Stomach (tissue), 9 donors: ENCODE measurements around the gene GLRB. TPM values are rescaled to one million over a fixed set of nuclear protein-coding genes. Genes with fewer than 3 reads are reported as not detected.

Experiments
- DNase-seq, 2 donors: peaks; one replicate each; pipeline versions ENCODE4 v3.0.0 to v3.0.0-alpha.2; 2013 to 2019
- H3K27ac ChIP-seq, 5 donors: fragments of 200-600 bp in 4 of 5; sonication (generic) in 4 of 5; one replicate each; pipeline ENCODE4 v1.5.1; 2013 to 2019; ENCODE audit warnings: mild to moderate bottlenecking in 1 of 5, moderate library complexity in 1 of 5
- H3K27me3 ChIP-seq, 3 donors: fragments of 200-600 bp; sonication (generic); one replicate each; pipeline ENCODE4 v1.5.1; 2017 to 2019; ENCODE audit warnings: mixed run types in 1 of 3
- H3K36me3 ChIP-seq, 4 donors: fragments of 200-600 bp; sonication (generic); 1 replicate in 3 of 4; 2 replicates in 1 of 4; pipeline ENCODE4 v1.5.1; 2016 to 2019
- H3K4me1 ChIP-seq, 4 donors: fragments of 200-600 bp; sonication (generic); one replicate each; pipeline ENCODE4 v1.5.1; 2016 to 2019
- H3K4me3 ChIP-seq, 4 donors: fragments of 200-600 bp; sonication (generic) in 3 of 4; one replicate each; pipeline ENCODE4 v1.5.1; 2016 to 2019; ENCODE audit warnings: mild to moderate bottlenecking in 1 of 4
- H3K9me3 ChIP-seq, 4 donors: fragments of 200-600 bp; sonication (generic); one replicate each; pipeline ENCODE4 v1.5.1; 2016 to 2019
- EP300 ChIP-seq: sonication (generic); formaldehyde crosslinking; IDR thresholded peaks from one replicate; pipeline ENCODE4 v1.6.1; 2017; ENCODE audit warnings: antibody characterized with exemption
- POLR2A ChIP-seq, 4 donors: fragments of 450-650 bp; IDR thresholded peaks; one replicate each; pipeline ENCODE4 v1.6.1; 2016; ENCODE audit warnings: antibody characterized with exemption in 4 of 4, control low read depth in 2 of 4, mild to moderate bottlenecking in 1 of 4, moderate library complexity in 1 of 4
- POLR2AphosphoS5 ChIP-seq, 3 donors: sonication (generic); formaldehyde crosslinking; IDR thresholded peaks; one replicate each; pipeline ENCODE4 v1.6.1; 2016; ENCODE audit warnings: antibody characterized with exemption in 3 of 3
- WGBS, 5 donors: extraction: QIAGEN DNeasy Blood & Tissue Kit in 3 of 5; methylation state at CpG; one replicate each; pipeline versions ENCODE4 v1.1.5 to v1.1.7; 2013 to 2018; 5-methylcytosine and 5-hydroxymethylcytosine counted together
- intact Hi-C: fragments of 100-400 bp; cut with DNase I; formaldehyde crosslinking; loops from one replicate; pipeline ENCODE4 v1.15.1; 2023; ENCODE audit warnings: low total_unique reads
- polyA plus RNA-seq, 3 donors: library from polyadenylated mRNA; stranded (reverse); fragments of 200-250 nt; gene quantifications; one replicate each; pipeline ENCODE4 v1.2.3, GENCODE V29; 2013
- total RNA-seq, 5 donors: library from RNA; depleted of rRNA; stranded (reverse); fragments of >200 nt; gene quantifications; one replicate each; pipeline versions ENCODE4 v1.1.0 to v1.2.3, GENCODE V29; 2014 to 2016
- TF ChIP-seq, protein P1 (sequence below), 7 experiments: fragments of 450-650 bp in 4 of 7; fragments of 200-600 bp in 3 of 7; sonication (generic) in 3 of 7; IDR thresholded peaks; one replicate each; pipeline ENCODE4 v1.5.1; 2016 to 2019; ENCODE audit warnings: antibody characterized with exemption in 7 of 7, control low read depth in 2 of 7, mild to moderate bottlenecking in 1 of 7
- donor health status: healthy with polysubstance abuse.
- donor health status: Bipolar disorder and iron deficiency.
- donor health status: healthy.

Gene GLRB
- total and polyA plus RNA-seq, 8 donors, result 1.6 to 12.1 (median 5.1) TPM; not detected in 1

DNA sequence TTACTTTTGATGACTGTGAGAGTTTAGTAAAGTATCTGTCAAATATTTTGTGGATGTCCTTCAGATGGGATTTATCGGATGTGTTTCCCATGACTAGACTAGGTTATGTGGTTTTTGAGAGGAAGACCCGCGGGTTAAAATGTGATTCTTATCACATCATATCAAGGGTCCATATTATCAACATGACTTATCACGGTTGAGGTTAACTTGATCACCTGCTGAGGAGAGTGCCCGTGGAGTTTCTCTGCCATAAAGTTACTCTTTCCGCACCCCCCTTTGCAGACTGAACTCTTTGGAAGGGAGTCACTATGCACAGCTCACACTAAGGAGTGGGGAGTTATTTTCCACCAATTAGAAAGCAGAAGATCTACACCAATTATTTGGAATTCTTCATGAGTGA, 38.7 kb downstream of the GLRB start:
- H3K27ac ChIP-seq, result no peak overlapping the region
- DNase-seq, result no peak
- intact Hi-C loops, result no loop called here
- H3K4me3 ChIP-seq, result no peak overlapping the region
- WGBS, 5 donors, result 76 to 85% (median 82%) methylated on average over 6 of the region's 6 CpGs
- no peaks in the 10 kb centered on the region for H3K9me3 ChIP-seq
- TF ChIP-seq POLR2A (IDR thresholded peaks at IDR 0.05), result no peak
- TF ChIP-seq, protein P1, sequence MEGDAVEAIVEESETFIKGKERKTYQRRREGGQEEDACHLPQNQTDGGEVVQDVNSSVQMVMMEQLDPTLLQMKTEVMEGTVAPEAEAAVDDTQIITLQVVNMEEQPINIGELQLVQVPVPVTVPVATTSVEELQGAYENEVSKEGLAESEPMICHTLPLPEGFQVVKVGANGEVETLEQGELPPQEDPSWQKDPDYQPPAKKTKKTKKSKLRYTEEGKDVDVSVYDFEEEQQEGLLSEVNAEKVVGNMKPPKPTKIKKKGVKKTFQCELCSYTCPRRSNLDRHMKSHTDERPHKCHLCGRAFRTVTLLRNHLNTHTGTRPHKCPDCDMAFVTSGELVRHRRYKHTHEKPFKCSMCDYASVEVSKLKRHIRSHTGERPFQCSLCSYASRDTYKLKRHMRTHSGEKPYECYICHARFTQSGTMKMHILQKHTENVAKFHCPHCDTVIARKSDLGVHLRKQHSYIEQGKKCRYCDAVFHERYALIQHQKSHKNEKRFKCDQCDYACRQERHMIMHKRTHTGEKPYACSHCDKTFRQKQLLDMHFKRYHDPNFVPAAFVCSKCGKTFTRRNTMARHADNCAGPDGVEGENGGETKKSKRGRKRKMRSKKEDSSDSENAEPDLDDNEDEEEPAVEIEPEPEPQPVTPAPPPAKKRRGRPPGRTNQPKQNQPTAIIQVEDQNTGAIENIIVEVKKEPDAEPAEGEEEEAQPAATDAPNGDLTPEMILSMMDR (IDR thresholded peaks at IDR 0.05), result no peak
- no peak for TF ChIP-seq POLR2AphosphoS5 (IDR thresholded peaks at IDR 0.05)
- no peak for TF ChIP-seq EP300
- H3K4me1 ChIP-seq, result no peaks in the 10 kb centered on the region
- no peaks in the 10 kb centered on the region for H3K27me3 ChIP-seq
- H3K36me3 ChIP-seq, result no peaks in the 10 kb centered on the region

DNA sequence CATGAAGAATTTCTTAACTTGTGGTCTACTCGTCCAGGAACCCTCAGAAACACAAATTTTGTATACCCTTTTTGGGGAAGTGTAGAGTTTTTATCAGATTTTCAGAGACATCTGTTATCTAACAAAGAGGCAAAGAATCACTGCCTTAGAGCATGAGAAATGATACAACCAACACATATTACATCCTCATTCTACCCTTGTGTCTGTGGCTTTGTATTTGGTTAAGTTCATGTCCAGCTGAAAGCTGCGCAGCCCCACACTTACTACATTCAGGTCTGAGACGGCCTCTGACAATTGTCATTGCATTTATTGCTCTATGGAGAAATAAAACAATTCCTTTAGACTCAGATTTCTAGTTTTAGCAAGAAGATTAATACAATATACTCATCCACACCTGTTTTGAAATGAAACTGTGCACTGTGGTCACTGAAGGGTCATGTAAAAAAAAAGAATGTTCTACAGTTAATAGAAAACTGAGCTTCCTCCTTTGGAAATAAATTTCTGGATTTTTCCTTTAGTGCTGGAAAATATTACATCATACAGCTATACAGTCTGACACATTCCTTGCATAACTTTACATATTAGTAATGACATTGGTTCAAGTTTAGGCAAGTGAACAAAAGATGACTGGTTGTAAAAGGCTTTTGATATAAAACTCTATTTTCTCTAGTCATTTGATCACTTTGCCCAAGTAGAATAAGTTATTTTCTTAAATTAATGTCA, 39.8 kb downstream of the GLRB start:
- 71 to 82% (median 78%) methylated on average over 3 of the region's 3 CpGs for WGBS, 5 donors
- no peaks in the 10 kb centered on the region for H3K4me1 ChIP-seq
- TF ChIP-seq POLR2AphosphoS5 (IDR thresholded peaks at IDR 0.05) (no peak), POLR2A (IDR thresholded peaks at IDR 0.05) (no peak), EP300 (no peak)
- TF ChIP-seq, protein P1 (IDR thresholded peaks at IDR 0.05), result no peak
- H3K4me3 ChIP-seq, result no peak overlapping the region
- no peak overlapping the region for H3K27ac ChIP-seq
- no peaks in the 10 kb centered on the region for H3K27me3 ChIP-seq
- intact Hi-C loops, result no loop called here
- DNase-seq, result peak in 1 of 2 donors; percentile 37
- H3K9me3 ChIP-seq, result no peaks in the 10 kb centered on the region
- H3K36me3 ChIP-seq, result no peaks in the 10 kb centered on the region

DNA sequence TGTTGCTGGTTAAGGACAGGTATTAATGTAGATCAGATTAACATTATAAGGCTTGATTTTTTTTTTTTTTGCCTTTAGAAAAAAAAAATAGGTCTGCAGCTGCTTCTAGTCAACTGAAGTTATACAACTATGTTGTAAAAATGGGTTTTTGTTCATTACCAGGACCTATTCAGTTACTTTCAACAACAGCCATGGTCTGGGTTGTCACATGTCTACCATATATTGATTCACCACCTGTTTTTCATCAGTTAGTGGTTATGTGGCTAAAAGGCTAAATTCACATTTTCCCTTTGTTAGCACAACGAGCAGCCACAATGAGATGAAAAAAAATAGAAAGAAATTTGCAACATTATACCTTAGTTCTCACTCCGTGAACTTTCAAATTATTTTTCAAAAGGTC, 45.5 kb downstream of the GLRB start:
- H3K36me3 ChIP-seq, result no peaks in the 10 kb centered on the region
- H3K27me3 ChIP-seq, result no peaks in the 10 kb centered on the region
- no peaks in the 10 kb centered on the region for H3K9me3 ChIP-seq
- H3K4me1 ChIP-seq, result no peaks in the 10 kb centered on the region
- no peak overlapping the region for H3K27ac ChIP-seq
- intact Hi-C loops, result no loop called here
- no peak for DNase-seq
- no peak overlapping the region for H3K4me3 ChIP-seq
- TF ChIP-seq POLR2A (IDR thresholded peaks at IDR 0.05) (no peak), POLR2AphosphoS5 (IDR thresholded peaks at IDR 0.05) (no peak), EP300 (no peak)
- TF ChIP-seq, protein P1 (IDR thresholded peaks at IDR 0.05), result no peak
- 74 to 85% (median 81%) methylated on average over 2 of the region's 2 CpGs for WGBS, 5 donors

DNA sequence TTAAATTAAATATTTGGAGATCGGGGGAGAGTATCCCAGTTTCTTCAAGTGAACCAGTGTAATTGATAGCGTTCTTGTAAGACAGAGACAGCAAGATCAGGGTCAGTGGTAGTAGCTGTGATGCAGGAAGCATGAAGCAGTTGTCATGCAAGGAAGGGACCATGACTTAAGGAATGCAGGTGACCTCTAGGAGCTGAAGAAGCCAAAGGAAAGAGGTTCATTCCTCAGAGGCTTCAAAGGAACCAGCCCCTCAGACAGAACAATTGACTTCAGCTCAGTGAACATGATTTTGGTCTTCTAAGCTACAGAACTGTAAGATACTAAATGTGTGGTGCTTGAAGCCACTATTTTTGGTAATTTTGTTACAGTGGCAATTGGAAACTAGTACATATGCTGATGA, 51.6 kb downstream of the GLRB start:
- H3K27me3 ChIP-seq, result no peaks in the 10 kb centered on the region
- no peaks in the 10 kb centered on the region for H3K9me3 ChIP-seq
- DNase-seq, result no peak
- 82 to 95% (median 91%) methylated on average over 2 of the region's 2 CpGs for WGBS, 5 donors
- H3K36me3 ChIP-seq, result no peaks in the 10 kb centered on the region
- H3K27ac ChIP-seq, result no peak overlapping the region
- H3K4me3 ChIP-seq, result no peak overlapping the region
- intact Hi-C loops, result no loop called here
- no peaks in the 10 kb centered on the region for H3K4me1 ChIP-seq
- TF ChIP-seq, protein P1 (IDR thresholded peaks at IDR 0.05), result no peak
- TF ChIP-seq POLR2AphosphoS5 (IDR thresholded peaks at IDR 0.05), result no peak
- TF ChIP-seq POLR2A (IDR thresholded peaks at IDR 0.05), result no peak
- no peak for TF ChIP-seq EP300
